ENCODE measurements around the gene UCK1. TPM values are rescaled to one million over a fixed set of nuclear protein-coding genes. Genes with fewer than 3 reads are reported as not detected.

Gene UCK1
- total RNA-seq, 6 donors from 2014 or later, result 27.8 to 36.7 (median 29.4) TPM

DNA sequence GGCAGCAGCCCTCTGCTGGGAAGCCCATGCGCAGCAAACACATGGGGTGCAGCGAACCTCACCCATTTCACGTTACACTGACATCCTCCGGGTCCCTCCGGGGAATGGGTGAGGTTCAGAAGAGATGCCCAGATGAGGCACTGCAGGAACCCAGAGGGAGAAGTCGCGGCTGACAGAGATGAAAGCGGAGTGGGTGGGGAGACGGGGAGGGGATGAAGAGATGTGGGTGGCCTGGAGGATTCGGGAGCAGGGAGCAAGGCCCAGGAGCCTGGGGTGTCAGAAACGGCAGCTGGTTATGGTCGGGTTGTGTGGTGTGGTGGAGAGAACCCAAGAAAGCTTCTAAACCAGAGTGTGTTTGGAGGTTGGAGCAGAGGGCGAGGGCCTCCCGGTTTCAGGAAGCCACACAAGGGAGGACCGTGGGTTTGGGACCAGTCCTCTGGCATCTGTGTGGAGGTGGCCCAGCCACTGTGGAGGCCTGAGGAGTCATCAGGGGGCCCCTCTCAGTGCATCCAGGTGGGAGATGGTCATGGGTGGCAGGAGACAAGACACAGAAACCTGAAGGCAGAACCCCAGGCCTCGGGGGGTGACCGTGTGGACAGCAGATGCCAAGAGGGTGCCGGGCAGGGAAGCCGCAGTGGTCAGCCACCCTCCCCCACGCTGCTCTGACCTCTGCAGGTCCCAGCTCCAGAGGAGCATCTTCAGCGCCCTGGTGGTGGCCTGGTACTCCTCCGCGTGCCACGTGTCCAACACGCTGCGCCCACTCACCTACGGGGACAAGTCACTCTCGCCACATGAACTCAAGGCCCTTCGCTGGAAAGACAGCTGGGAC, 8.6 kb downstream of the UCK1 start:
- ATAC-seq (ENCODE audit: low FRiP score in 2 of 2) (no peak), DNase-seq (no peak)
- Histone ChIP-seq H3K4me1 (no peaks in the 10 kb centered on the region), H3K9me3 (no peaks in the 10 kb centered on the region), H3K36me3 (peaks cover 39 to 98% (median 87%) of the 10 kb centered on the region in 4 donors), H3K27ac (no peak overlapping the region), H3K27me3 (no peaks in the 10 kb centered on the region), H3K4me3 (no peak overlapping the region)
- TF ChIP-seq EP300 (IDR thresholded peaks at IDR 0.05) (no peak), POLR2A (IDR thresholded peaks at IDR 0.05) (no peak), POLR2AphosphoS5 (IDR thresholded peaks at IDR 0.05) (no peak)
- TF ChIP-seq, protein P1, sequence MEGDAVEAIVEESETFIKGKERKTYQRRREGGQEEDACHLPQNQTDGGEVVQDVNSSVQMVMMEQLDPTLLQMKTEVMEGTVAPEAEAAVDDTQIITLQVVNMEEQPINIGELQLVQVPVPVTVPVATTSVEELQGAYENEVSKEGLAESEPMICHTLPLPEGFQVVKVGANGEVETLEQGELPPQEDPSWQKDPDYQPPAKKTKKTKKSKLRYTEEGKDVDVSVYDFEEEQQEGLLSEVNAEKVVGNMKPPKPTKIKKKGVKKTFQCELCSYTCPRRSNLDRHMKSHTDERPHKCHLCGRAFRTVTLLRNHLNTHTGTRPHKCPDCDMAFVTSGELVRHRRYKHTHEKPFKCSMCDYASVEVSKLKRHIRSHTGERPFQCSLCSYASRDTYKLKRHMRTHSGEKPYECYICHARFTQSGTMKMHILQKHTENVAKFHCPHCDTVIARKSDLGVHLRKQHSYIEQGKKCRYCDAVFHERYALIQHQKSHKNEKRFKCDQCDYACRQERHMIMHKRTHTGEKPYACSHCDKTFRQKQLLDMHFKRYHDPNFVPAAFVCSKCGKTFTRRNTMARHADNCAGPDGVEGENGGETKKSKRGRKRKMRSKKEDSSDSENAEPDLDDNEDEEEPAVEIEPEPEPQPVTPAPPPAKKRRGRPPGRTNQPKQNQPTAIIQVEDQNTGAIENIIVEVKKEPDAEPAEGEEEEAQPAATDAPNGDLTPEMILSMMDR (IDR thresholded peaks at IDR 0.05), result no peak
- WGBS, 2 donors, result 94 to 96% methylated on average over 27 to 29 of the region's 29 CpGs

- no peak overlapping the region for H3K4me3 ChIP-seq
- H3K36me3 ChIP-seq, result peaks cover 39 to 97% (median 85%) of the 10 kb centered on the region in 4 donors
- DNase-seq (no peak), ATAC-seq (ENCODE audit: low FRiP score in 2 of 2) (no peak)
- WGBS, 2 donors, result 97 to 100% methylated on average over 13 of the region's 13 CpGs
- no peaks in the 10 kb centered on the region for H3K9me3 ChIP-seq
- TF ChIP-seq POLR2A (IDR thresholded peaks at IDR 0.05) (no peak), EP300 (IDR thresholded peaks at IDR 0.05) (no peak), POLR2AphosphoS5 (IDR thresholded peaks at IDR 0.05) (no peak)
- TF ChIP-seq, protein P1 (IDR thresholded peaks at IDR 0.05), result no peak
- no peaks in the 10 kb centered on the region for H3K27me3 ChIP-seq
- H3K4me1 ChIP-seq, result no peaks in the 10 kb centered on the region
- H3K27ac ChIP-seq, result no peak overlapping the region
Observed at GRCh38 chr9:131521822-131522221, 9.2 kb downstream of the UCK1 start.

DNA sequence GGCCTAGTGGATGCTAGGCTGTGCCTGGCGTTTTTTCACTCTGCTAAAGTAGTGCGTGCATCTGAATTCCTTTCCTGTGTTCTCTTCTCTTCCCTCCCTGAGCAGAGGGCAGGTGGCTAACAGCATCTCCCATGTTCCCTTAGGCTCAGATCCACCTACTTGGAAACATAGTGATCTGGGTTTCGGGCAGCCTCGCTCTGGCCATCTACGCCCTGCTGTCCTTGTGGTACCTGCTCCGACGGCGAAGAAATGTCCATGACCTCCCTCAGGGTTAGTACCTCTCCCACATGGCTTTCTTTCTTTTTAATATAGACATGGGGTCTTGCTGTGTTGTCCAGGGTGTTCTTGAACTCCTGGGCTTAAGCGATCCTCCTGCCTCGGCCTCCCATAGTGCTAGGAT, 9.9 kb downstream of the UCK1 start:
- no peak for TF ChIP-seq POLR2AphosphoS5 (IDR thresholded peaks at IDR 0.05)
- no peak for TF ChIP-seq POLR2A (IDR thresholded peaks at IDR 0.05)
- no peak for TF ChIP-seq EP300 (IDR thresholded peaks at IDR 0.05)
- TF ChIP-seq, protein P1 (IDR thresholded peaks at IDR 0.05), result no peak
- H3K4me1 ChIP-seq, result no peaks in the 10 kb centered on the region
- ATAC-seq (ENCODE audit: low FRiP score in 2 of 2), result no peak
- no peak overlapping the region for H3K27ac ChIP-seq
- no peaks in the 10 kb centered on the region for H3K9me3 ChIP-seq
- DNase-seq, result no peak
- WGBS, 2 donors, result 95% methylated on average over 10 of the region's 10 CpGs
- no peaks in the 10 kb centered on the region for H3K27me3 ChIP-seq
- H3K36me3 ChIP-seq, result peaks cover 34 to 97% (median 85%) of the 10 kb centered on the region in 4 donors
- H3K4me3 ChIP-seq, result no peak overlapping the region

DNA sequence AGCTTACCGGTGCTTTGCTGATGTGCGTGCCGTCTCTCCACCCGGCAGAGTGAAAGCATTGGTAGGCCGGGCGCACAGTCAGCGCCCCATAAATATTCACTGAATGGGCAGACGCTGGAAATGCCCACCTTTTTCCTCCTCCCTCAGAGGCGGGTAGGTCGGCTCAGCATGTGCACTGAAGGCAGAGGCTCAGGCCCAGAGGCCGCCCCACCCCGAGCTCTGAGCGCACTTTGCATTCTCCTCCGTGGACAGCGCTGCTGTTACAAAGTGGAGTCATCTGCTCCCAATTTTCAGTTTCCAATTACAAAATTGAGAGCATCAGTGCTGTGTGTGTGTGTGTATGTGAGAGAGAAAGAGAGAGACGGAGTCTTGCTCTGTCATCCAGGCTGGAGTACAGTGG, 10.6 kb downstream of the UCK1 start:
- peaks cover 29 to 96% (median 82%) of the 10 kb centered on the region in 4 donors for H3K36me3 ChIP-seq
- no peaks in the 10 kb centered on the region for H3K4me1 ChIP-seq
- WGBS, 2 donors, result 81 to 90% methylated on average over 13 to 15 of the region's 16 CpGs
- H3K27me3 ChIP-seq, result no peaks in the 10 kb centered on the region
- no peak overlapping the region for H3K4me3 ChIP-seq
- DNase-seq, result no peak
- H3K9me3 ChIP-seq, result no peaks in the 10 kb centered on the region
- ATAC-seq (ENCODE audit: low FRiP score in 2 of 2), result no peak
- no peak overlapping the region for H3K27ac ChIP-seq
- TF ChIP-seq POLR2AphosphoS5 (IDR thresholded peaks at IDR 0.05) (no peak), EP300 (IDR thresholded peaks at IDR 0.05) (no peak), POLR2A (IDR thresholded peaks at IDR 0.05) (no peak)
- TF ChIP-seq, protein P1 (IDR thresholded peaks at IDR 0.05), result no peak
